ENCODE measurements around the gene SYCE1. TPM values are rescaled to one million over a fixed set of nuclear protein-coding genes. Genes with fewer than 3 reads are reported as not detected.

SYCE1 gene
- total and polyA plus RNA-seq, 2 experiments from 2014 or later, result 0.12 TPM; not detected in 1

- no peaks in the 10 kb centered on the region for H3K79me2 ChIP-seq
- no peak overlapping the region for H3K4me3 ChIP-seq
- no peaks in the 10 kb centered on the region for H3K36me3 ChIP-seq (replicated peaks; ENCODE audit: insufficient read depth, low read depth)
- no peak overlapping the region for H3K27ac ChIP-seq
- no peak overlapping the region for H3K4me2 ChIP-seq
- H2AFZ ChIP-seq, result no peak overlapping the region
- DNase-seq (ENCODE audit: low spot score), result no peak
- no peaks in the 10 kb centered on the region for H3K4me1 ChIP-seq (ENCODE audit: insufficient read depth)
- H4K20me1 ChIP-seq (ENCODE audit: insufficient read depth, poor library complexity, severe bottlenecking), result no peaks in the 10 kb centered on the region
- H3K9me3 ChIP-seq (ENCODE audit: low read depth), result peaks cover 6% of the 10 kb centered on the region
- no peaks in the 10 kb centered on the region for H3K9me2 ChIP-seq (replicated peaks; ENCODE audit: insufficient read depth)
- WGBS (ENCODE audit: low lambda C conversion rate, missing lambda C conversion rate), result 94% methylated on average over 49 of the region's 51 CpGs
- no peaks in the 10 kb centered on the region for H3K27me3 ChIP-seq
- TF ChIP-seq EZH2 (IDR thresholded peaks at IDR 0.05; ENCODE audit: borderline replicate concordance) (no peak), EZH2phosphoT487 (IDR thresholded peaks at IDR 0.05; ENCODE audit: low read depth, severe bottlenecking, unreplicated experiment) (no peak), CTCF (IDR thresholded peaks at IDR 0.05; ENCODE audit: poor library complexity) (no peak)
These were observed 37.6 kb downstream of the SYCE1 start for GRCh38 chr10:133527771-133528271.

DNA sequence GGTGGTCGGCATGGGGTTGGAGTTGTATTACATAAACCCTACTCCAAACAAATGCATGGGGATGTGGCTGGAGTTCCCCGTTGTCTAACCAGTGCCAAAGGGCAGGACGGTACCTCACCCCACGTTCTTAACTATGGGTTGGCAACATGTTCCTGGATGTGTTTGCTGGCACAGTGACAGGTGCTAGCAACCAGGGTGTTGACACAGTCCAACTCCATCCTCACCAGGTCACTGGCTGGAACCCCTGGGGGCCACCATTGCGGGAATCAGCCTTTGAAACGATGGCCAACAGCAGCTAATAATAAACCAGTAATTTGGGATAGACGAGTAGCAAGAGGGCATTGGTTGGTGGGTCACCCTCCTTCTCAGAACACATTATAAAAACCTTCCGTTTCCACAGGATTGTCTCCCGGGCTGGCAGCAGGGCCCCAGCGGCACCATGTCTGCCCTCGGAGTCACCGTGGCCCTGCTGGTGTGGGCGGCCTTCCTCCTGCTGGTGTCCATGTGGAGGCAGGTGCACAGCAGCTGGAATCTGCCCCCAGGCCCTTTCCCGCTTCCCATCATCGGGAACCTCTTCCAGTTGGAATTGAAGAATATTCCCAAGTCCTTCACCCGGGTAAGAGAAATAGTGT lies 38.3 kb downstream of the SYCE1 start, which contains the start of gene CYP2E1:
TSS of gene CYP2E1 (plus strand) at position 407 of the 632 bp plus-strand sequence. CDS start at position 440, 33 bp downstream.
- H2AFZ ChIP-seq, result no peak within 1 kb of the TSS
- no peaks in the 10 kb centered on the region for H3K27me3 ChIP-seq
- 79% methylated on average over 16 of the region's 16 CpGs for WGBS (ENCODE audit: low lambda C conversion rate, missing lambda C conversion rate)

GRCh38 chr10:133525444-133525843 lies 39.9 kb downstream of the SYCE1 start:
- Histone ChIP-seq H3K27ac (no peak overlapping the region), H3K79me2 (no peaks in the 10 kb centered on the region), H3K27me3 (no peaks in the 10 kb centered on the region), H3K4me2 (no peak overlapping the region), H2AFZ (no peak overlapping the region), H3K9me2 (replicated peaks; ENCODE audit: insufficient read depth) (no peaks in the 10 kb centered on the region), H3K4me3 (no peak overlapping the region), H3K9me3 (ENCODE audit: low read depth) (peaks cover 6% of the 10 kb centered on the region), H3K4me1 (ENCODE audit: insufficient read depth) (no peaks in the 10 kb centered on the region), H3K36me3 (replicated peaks; ENCODE audit: insufficient read depth, low read depth) (no peaks in the 10 kb centered on the region), H4K20me1 (ENCODE audit: insufficient read depth, poor library complexity, severe bottlenecking) (no peaks in the 10 kb centered on the region)
- TF ChIP-seq EZH2phosphoT487 (IDR thresholded peaks at IDR 0.05; ENCODE audit: low read depth, severe bottlenecking, unreplicated experiment), result no peak
- no peak for TF ChIP-seq EZH2 (IDR thresholded peaks at IDR 0.05; ENCODE audit: borderline replicate concordance)
- no peak for TF ChIP-seq CTCF (IDR thresholded peaks at IDR 0.05; ENCODE audit: poor library complexity)
- no peak for DNase-seq (ENCODE audit: low spot score)
- 77% methylated on average over 7 of the region's 7 CpGs for WGBS (ENCODE audit: low lambda C conversion rate, missing lambda C conversion rate)

More for the DNA sequence above, 38.3 kb downstream of the SYCE1 start, which contains the start of gene CYP2E1:
- Histone ChIP-seq H3K36me3 (replicated peaks; ENCODE audit: insufficient read depth, low read depth) (no peaks in the 10 kb centered on the region), H3K9me2 (replicated peaks; ENCODE audit: insufficient read depth) (no peaks in the 10 kb centered on the region), H3K4me3 (no peak within 1 kb of the TSS), H4K20me1 (ENCODE audit: insufficient read depth, poor library complexity, severe bottlenecking) (no peaks in the 10 kb centered on the region), H3K4me2 (no peak within 1 kb of the TSS), H3K27ac (no peak within 1 kb of the TSS), H3K9me3 (ENCODE audit: low read depth) (peaks cover 6% of the 10 kb centered on the region), H3K4me1 (ENCODE audit: insufficient read depth) (no peaks in the 10 kb centered on the region), H3K79me2 (no peaks in the 10 kb centered on the region)
- no peak for DNase-seq (ENCODE audit: low spot score)
- TF ChIP-seq EZH2phosphoT487 (IDR thresholded peaks at IDR 0.05; ENCODE audit: low read depth, severe bottlenecking, unreplicated experiment) (no peak), CTCF (IDR thresholded peaks at IDR 0.05; ENCODE audit: poor library complexity) (no peak), EZH2 (IDR thresholded peaks at IDR 0.05; ENCODE audit: borderline replicate concordance) (no peak)
